GM12872 (cell line): ENCODE data around the gene MAPK8IP2.

ENCODE experiments used
- TF ChIP-seq, protein P1 (sequence below): IDR thresholded peaks from 3 replicates; pipeline ENCODE4 v1.5.1; 2011; ENCODE audit warnings: low read depth, mild to moderate bottlenecking, low read length, moderate library complexity; ENCODE audit not compliant: insufficient read depth

The MAPK8IP2 gene

GRCh38 chr22:50570861-50571260 lies 29.7 kb upstream of the MAPK8IP2 start:
- TF ChIP-seq, protein P1, sequence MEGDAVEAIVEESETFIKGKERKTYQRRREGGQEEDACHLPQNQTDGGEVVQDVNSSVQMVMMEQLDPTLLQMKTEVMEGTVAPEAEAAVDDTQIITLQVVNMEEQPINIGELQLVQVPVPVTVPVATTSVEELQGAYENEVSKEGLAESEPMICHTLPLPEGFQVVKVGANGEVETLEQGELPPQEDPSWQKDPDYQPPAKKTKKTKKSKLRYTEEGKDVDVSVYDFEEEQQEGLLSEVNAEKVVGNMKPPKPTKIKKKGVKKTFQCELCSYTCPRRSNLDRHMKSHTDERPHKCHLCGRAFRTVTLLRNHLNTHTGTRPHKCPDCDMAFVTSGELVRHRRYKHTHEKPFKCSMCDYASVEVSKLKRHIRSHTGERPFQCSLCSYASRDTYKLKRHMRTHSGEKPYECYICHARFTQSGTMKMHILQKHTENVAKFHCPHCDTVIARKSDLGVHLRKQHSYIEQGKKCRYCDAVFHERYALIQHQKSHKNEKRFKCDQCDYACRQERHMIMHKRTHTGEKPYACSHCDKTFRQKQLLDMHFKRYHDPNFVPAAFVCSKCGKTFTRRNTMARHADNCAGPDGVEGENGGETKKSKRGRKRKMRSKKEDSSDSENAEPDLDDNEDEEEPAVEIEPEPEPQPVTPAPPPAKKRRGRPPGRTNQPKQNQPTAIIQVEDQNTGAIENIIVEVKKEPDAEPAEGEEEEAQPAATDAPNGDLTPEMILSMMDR, result no peak

GRCh38 chr22:50571264-50572175 lies 29.1 kb upstream of the MAPK8IP2 start:
- TF ChIP-seq, protein P1, result no peak

GRCh38 chr22:50572965-50573364 lies 27.6 kb upstream of the MAPK8IP2 start:
- TF ChIP-seq, protein P1, result no peak

GRCh38 chr22:50573491-50574382 lies 26.9 kb upstream of the MAPK8IP2 start:
- TF ChIP-seq, protein P1, result no peak

DNA sequence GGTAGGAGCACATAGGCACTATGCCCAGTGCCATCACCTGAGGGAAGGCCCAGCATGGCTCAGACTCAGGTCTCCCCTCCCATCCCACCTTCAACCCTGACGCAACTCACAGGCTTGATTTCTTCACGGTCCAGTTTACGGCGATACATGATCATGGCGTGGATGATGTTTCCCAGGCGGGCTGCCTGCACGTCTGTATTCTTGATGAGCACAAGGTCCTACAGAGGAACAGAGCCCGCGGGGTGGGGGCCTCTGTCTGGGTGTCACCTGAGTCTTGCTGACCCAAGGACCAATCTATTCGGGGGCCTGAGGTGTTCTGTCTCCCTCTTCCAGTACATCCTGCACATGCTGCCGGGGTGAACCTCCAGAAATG lies 26.2 kb upstream of the MAPK8IP2 start:
- TF ChIP-seq, protein P1, result no peak

DNA sequence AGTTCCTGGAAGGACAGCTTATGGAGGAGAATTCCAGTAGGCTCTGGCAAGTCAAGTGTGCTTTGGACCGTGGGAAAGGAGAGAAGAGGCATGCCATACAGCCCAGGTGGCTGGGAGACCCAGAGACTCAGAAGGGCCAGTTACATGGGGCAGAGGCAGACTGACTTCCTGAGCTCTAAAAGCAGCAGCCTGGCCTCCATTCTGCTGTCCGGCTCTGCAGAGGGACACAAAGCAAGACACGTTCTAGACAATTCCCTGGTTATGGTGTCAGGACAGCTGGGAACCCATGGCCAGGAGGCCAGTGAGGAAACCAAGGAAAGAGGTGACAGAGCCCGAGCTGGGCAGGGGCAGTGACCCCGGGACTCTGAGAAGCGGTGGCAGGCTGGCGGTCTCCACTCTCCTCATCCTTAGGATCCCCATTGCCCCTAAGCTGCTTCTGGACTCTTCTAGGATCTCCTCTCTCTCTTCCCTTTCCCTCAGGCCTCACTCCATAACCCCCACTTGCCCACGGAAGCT lies 25.1 kb upstream of the MAPK8IP2 start:
- TF ChIP-seq, protein P1, result no peak

DNA sequence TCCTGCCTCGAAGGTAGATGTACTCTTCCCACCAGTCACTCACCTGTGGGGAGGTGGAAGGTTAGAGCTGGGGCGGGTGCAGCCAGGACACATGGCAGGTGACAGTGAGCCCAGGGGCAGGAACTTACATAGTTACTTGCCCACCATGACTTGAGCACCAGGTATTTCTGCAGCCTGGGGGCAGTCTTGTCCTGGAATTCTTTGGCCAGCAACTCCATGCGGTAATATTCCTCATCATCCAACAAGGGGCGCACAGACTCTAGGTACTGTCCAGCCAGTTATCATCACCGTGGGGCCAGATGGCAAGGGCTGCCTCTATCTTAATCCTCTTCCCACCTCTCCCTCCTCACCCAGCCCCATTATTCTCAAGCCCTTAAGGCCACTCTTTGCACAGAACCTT lies 24.5 kb upstream of the MAPK8IP2 start:
- TF ChIP-seq, protein P1, result no peak
